Stimulated activated effector memory CD8-positive, alpha-beta T cell treated with anti-CD3 and anti-CD28 coated beads, Interleukin-12 subunit alpha, Interleukin-12 subunit beta, amount 100 ng/mL, for 72 hours (primary cell): ENCODE results near the gene PTCD2.
"Not testable (repeated sequence)": the region's sequence is repeated elsewhere in the genome, so short reads cannot be mapped to it uniquely, and the experiment has no call there.

Experiments used
- ATAC-seq: fragments of 150-1000 bp; cut with Tn5 transposase; 2 replicates; pipeline ENCODE4 v1.10.0; 2021
- DNase-seq, 2 donors: peaks; one replicate each; pipeline ENCODE4 v3.0.0; 2021 to 2022; ENCODE audit warnings: low spot score in 2 of 2
- H3K27ac Mint-ChIP-seq: one replicate; pipeline ENCODE4 v1.8.0; 2022; ENCODE audit warnings: mild to moderate bottlenecking, mixed read lengths
- H3K36me3 Mint-ChIP-seq: one replicate; pipeline ENCODE4 v1.8.0; 2022; ENCODE audit warnings: mild to moderate bottlenecking, mixed read lengths
- H3K4me1 Mint-ChIP-seq: one replicate; pipeline ENCODE4 v1.8.0; 2022; ENCODE audit warnings: mixed read lengths
- H3K4me3 Mint-ChIP-seq: one replicate; pipeline ENCODE4 v1.8.0; 2022; ENCODE audit warnings: mild to moderate bottlenecking, mixed read lengths
- H3K9me3 Mint-ChIP-seq: one replicate; pipeline ENCODE4 v1.8.0; 2022; ENCODE audit warnings: mixed read lengths

The PTCD2 gene

DNA sequence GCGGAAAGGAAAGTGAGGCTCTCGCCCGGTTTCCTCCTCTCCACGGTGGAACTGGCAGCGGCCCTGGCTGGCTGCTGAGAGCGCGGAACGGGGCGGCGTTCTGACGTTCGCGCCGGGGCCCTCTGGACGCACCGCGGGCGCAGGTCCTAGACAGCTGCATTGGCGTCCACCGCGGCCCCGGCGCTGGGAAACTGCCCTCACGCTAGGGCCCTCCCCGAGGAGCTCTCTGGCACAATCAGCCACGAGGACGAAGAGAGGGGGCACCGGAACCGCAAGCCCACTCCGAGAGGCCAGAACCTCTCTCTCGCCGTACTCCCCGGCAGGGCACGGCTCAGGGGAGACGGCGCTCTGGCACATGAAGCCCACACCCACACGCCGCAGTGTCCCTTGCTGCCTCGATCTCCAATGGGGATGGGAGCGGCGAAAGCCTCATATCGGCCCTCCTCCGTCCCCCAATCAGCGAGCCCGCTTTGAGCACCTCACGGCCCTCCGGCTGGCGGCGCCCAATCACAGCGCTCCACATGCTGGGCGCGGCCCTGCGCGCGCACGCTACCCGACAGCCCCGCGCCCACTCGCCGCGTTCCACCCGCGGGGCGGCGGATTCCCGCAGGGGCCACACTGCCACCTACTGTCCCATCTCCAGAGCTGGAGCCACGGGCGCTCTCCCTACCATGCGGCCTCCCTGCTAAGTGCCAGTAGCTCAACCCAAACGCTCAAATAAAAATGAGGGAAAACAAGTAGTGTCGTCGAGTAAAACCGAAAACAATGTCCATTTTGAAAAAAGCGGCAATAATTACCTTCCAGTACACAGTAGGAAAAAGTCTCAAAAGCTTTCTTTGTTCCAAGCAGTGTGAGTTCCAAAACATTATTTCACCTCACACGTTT is 12.0 kb upstream of the PTCD2 start:
- DNase-seq (peak; percentile 90 to 96), ATAC-seq (peak; percentile 99)
- Mint-ChIP-seq H3K36me3 (peaks cover 70% of the 10 kb centered on the region), H3K4me3 (peak overlapping the region; percentile 79), H3K9me3 (no peaks in the 10 kb centered on the region), H3K4me1 (peaks cover 15% of the 10 kb centered on the region), H3K27ac (peak overlapping the region; percentile 87)

DNA sequence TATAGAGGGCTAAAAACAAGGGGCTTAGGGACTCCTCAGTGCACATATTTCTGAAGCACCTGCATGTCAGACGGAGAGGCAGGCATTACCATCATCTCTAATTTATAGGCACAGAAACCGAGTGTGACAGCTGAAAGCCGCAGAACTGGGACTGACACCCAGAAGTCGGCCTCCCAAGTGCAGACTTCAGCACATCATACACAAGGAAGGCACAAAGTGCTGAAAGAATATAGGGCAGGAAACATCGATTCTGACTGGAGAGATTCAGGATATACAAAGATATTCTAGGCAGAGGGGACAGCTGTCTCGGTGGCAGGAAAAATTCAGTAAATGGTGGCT is 11.4 kb upstream of the PTCD2 start:
- peaks cover 15% of the 10 kb centered on the region for H3K4me1 Mint-ChIP-seq
- peaks cover 70% of the 10 kb centered on the region for H3K36me3 Mint-ChIP-seq
- ATAC-seq = no peak
- peak overlapping the region; percentile 87 for H3K27ac Mint-ChIP-seq
- peak overlapping the region; percentile 79 for H3K4me3 Mint-ChIP-seq
- no peaks in the 10 kb centered on the region for H3K9me3 Mint-ChIP-seq
- no peak for DNase-seq

GRCh38 chr5:72313141-72313540 is 7.0 kb upstream of the PTCD2 start:
- peaks cover 13% of the 10 kb centered on the region for H3K4me1 Mint-ChIP-seq
- peak overlapping the region; percentile 21 for H3K27ac Mint-ChIP-seq
- ATAC-seq (no peak), DNase-seq (no peak)
- H3K36me3 Mint-ChIP-seq = peaks cover 92% of the 10 kb centered on the region
- no peaks in the 10 kb centered on the region for H3K9me3 Mint-ChIP-seq
- no peak overlapping the region for H3K4me3 Mint-ChIP-seq

DNA sequence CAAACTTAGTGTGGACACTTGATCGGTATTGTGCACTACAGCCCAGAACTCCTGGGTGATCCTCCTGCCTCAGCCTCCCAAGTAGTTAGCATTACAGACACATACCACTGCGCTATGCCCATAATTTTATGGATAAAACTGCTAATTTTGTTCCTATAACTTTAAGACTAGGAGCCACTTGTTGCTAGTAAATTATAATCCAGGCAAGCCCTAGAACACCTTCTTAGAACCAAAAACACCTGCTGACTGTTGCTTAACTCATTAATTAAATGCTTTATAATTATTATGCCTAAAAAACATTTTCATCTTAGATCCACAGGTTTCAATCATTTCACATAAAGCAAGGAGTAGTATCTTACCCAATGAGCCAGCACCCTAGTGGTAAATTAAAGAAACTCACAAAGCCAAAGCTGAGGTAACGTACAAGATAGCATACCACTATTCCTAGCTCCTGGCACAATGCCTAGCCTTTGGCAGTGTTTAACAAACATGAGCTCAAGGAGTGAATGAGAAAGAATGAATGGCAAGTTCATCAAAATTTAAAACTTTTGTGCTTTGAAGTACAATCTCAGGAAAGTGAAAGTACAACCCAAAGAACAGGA is 5.5 kb upstream of the PTCD2 start:
- no peak for DNase-seq
- Mint-ChIP-seq H3K27ac (no peak overlapping the region), H3K36me3 (peaks cover 85% of the 10 kb centered on the region), H3K9me3 (no peaks in the 10 kb centered on the region), H3K4me3 (no peak overlapping the region), H3K4me1 (peaks cover 16% of the 10 kb centered on the region)
- no peak for ATAC-seq

GRCh38 chr5:72319435-72319975 is 668 bp upstream of the PTCD2 start:
- peak overlapping the region; percentile 96 for H3K27ac Mint-ChIP-seq
- H3K36me3 Mint-ChIP-seq = peaks cover 69% of the 10 kb centered on the region
- peak overlapping the region; percentile 93 for H3K4me3 Mint-ChIP-seq
- ATAC-seq (peak; percentile 1), DNase-seq (peak; percentile 21 to 69)
- H3K4me1 Mint-ChIP-seq = peaks cover 20% of the 10 kb centered on the region
- H3K9me3 Mint-ChIP-seq = not testable (repeated sequence)

DNA sequence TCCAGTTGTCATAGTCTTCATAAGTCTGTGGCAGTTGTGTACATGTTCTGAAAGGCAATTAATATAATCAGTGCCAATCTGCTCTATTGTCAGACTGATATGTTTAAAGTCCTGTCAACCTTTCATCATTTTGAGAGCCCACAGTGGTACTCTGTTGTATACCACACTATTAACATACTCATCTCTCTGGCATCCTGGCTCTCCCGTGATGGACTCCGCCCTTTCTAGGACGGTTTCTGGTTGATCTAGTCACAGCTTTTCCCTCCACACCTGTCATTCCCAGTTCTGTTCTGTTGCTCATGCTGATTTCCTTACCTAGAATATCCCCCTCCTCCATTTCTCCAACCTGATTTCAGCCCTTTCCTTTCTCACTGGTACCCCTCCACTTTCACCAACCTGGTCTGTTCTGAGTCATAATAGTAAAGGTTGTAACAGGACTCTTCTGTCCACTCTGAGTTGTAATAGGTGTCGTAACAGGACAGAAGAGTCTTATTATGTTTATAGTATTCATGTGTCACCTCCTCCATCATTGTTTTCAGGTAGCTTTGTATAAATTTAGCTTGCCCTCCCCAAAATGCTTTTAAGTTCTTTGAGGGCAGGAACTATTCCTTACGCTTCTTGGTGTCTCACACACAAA is 4.1 kb downstream of the PTCD2 start:
- H3K36me3 Mint-ChIP-seq = peaks cover 50% of the 10 kb centered on the region
- peaks cover 6% of the 10 kb centered on the region for H3K4me1 Mint-ChIP-seq
- no peak for ATAC-seq
- no peak overlapping the region for H3K4me3 Mint-ChIP-seq
- no peak for DNase-seq
- H3K9me3 Mint-ChIP-seq = no peaks in the 10 kb centered on the region
- H3K27ac Mint-ChIP-seq = no peak overlapping the region

DNA sequence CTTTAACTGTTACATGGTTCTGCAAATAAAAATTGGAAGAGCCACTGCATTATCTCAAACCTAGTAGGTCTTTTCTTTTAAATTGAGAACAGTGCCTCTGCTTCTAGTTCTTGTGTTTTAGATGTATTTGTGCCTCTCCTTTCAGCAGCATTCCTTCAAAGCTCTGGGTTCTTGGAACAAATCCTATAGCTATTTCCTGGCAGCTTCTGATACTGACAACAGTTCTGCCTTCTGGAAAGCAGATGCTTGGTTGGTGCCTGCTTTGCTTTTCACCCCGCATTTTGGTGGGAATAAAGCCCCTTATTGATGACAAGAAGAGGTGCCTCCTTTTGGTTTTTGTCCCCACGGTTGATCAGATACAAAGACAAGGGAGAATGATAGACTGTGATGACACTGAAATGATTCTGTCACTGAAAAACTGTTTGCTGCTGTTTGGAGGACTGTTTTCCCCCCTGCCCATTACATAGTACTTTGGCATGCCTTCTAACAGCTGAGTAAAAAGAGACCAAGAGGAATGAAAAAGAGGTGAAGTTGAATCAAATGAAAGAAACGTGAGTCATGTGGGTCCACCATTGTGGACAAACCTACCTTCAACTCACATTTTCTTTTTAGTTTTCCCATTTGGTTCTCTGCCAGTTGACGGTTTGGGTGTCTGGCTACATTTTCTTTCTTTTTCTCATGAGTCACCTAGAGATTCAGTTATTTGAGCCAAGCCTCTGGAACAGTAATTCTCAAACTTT is 5.6 kb downstream of the PTCD2 start:
- ATAC-seq = no peak
- no peak for DNase-seq
- no peak overlapping the region for H3K27ac Mint-ChIP-seq
- no peak overlapping the region for H3K4me3 Mint-ChIP-seq
- H3K4me1 Mint-ChIP-seq = peaks cover 6% of the 10 kb centered on the region
- H3K36me3 Mint-ChIP-seq = peaks cover 54% of the 10 kb centered on the region
- no peaks in the 10 kb centered on the region for H3K9me3 Mint-ChIP-seq

DNA sequence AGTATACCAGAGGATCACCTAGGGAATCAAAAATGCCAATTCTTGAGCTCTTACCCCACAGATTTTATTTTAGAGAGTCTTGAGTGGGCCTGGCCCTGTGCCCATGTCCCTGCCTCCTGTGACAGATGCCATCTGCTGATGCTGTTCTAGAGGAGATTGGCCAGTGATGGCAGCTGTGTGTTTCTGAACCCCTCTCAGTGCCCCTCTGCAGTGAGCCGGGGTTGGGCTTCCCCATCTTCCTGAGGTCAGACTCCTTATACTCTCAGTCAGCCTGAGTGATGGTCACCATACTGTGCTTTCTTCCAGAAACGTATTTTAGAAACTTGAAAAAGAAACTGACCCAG is 6.1 kb downstream of the PTCD2 start:
- Mint-ChIP-seq H3K4me1 (peaks cover 6% of the 10 kb centered on the region), H3K27ac (no peak overlapping the region), H3K4me3 (no peak overlapping the region), H3K9me3 (no peaks in the 10 kb centered on the region), H3K36me3 (peaks cover 59% of the 10 kb centered on the region)
- no peak for ATAC-seq
- DNase-seq = no peak

DNA sequence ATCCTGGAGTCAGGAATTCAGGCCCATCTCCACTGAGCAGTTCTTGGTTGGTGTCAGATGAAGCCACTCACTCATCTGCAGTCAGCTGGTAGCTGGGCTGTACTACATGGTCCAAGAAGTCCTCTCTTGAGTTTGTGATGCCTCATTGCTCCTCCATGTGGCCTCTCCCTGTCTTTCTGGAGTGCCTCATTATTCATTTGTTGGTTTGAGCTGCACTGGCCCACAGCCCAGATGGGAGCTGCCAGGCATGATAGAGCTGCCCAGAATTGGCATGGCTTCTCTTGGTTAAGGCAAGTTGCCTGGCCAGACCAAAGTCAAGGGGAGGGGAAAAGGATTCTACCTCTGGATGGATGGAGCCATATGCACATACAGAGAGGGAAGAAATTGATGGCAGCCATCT is 8.0 kb downstream of the PTCD2 start:
- ATAC-seq (no peak), DNase-seq (no peak)
- Mint-ChIP-seq H3K4me3 (no peak overlapping the region), H3K4me1 (peaks cover 6% of the 10 kb centered on the region), H3K27ac (no peak overlapping the region), H3K36me3 (peaks cover 57% of the 10 kb centered on the region), H3K9me3 (no peaks in the 10 kb centered on the region)

DNA sequence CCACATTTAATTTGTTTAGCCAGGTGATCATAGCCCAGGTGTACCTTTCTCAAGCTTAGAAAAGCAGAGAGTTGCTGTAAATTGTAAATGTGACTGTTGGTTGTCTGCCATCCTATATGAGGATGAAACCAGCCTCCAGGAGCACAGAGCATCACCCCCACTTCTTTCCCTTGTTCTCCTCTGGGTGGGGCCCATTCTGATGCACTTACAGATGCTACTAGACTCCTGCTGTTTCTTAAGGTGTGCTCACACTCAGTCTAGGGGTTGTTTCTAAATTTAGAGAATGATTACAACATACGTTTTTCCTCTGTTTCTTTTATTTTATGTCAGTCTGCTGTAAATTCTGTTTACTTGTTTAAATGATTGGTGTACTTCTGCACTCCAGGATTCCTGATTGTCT is 10.5 kb downstream of the PTCD2 start:
- no peak for ATAC-seq
- H3K9me3 Mint-ChIP-seq = no peaks in the 10 kb centered on the region
- H3K4me1 Mint-ChIP-seq = no peaks in the 10 kb centered on the region
- H3K36me3 Mint-ChIP-seq = peaks cover 65% of the 10 kb centered on the region
- no peak overlapping the region for H3K27ac Mint-ChIP-seq
- no peak for DNase-seq
- no peak overlapping the region for H3K4me3 Mint-ChIP-seq

DNA sequence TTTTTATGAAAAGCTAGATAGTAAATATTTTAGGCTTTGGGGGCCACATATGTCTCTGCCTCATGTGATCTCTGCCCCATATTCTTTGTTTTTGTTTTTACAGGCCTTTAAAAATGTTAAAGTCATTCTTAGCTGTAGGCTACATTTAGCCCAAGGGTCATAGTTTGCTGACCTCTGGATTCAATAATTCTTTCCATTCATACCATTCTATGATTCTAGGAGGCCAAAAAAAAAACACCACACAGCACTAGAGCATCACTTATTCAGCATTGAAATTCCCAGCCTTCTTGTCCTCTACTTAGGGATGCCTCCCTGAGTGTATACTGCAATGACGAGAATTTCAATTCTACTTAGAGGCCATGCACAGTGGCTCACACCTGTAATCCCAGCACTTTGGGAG is 17.0 kb downstream of the PTCD2 start:
- no peak overlapping the region for H3K4me3 Mint-ChIP-seq
- DNase-seq (no peak), ATAC-seq (no peak)
- H3K4me1 Mint-ChIP-seq = no peaks in the 10 kb centered on the region
- peaks cover 67% of the 10 kb centered on the region for H3K36me3 Mint-ChIP-seq
- no peak overlapping the region for H3K27ac Mint-ChIP-seq
- H3K9me3 Mint-ChIP-seq = no peaks in the 10 kb centered on the region

GRCh38 chr5:72338689-72339209 is 18.6 kb downstream of the PTCD2 start:
- H3K4me1 Mint-ChIP-seq = no peaks in the 10 kb centered on the region
- no peak overlapping the region for H3K27ac Mint-ChIP-seq
- H3K36me3 Mint-ChIP-seq = peaks cover 69% of the 10 kb centered on the region

GRCh38 chr5:72346398-72346797 is 26.2 kb downstream of the PTCD2 start:
- H3K27ac Mint-ChIP-seq = no peak overlapping the region
- H3K36me3 Mint-ChIP-seq = peaks cover 24% of the 10 kb centered on the region
- no peak overlapping the region for H3K4me3 Mint-ChIP-seq
- peaks cover 13% of the 10 kb centered on the region for H3K4me1 Mint-ChIP-seq
- H3K9me3 Mint-ChIP-seq = no peaks in the 10 kb centered on the region
- DNase-seq = no peak
- ATAC-seq = no peak

More at GRCh38 chr5:72338689-72339209, 18.6 kb downstream of the PTCD2 start:
- Mint-ChIP-seq H3K4me3 (no peak overlapping the region), H3K9me3 (no peaks in the 10 kb centered on the region)
- DNase-seq (no peak), ATAC-seq (no peak)

- peaks cover 13% of the 10 kb centered on the region for H3K4me1 Mint-ChIP-seq
- H3K27ac Mint-ChIP-seq = peak overlapping the region; percentile 11
- H3K4me3 Mint-ChIP-seq = no peak overlapping the region
- ATAC-seq (peak; percentile 94), DNase-seq (peak in 1 of 2 donors; percentile 54)
- peaks cover 24% of the 10 kb centered on the region for H3K36me3 Mint-ChIP-seq
- no peaks in the 10 kb centered on the region for H3K9me3 Mint-ChIP-seq
These were observed 27.7 kb downstream of the PTCD2 start for GRCh38 chr5:72347801-72348308.

GRCh38 chr5:72351376-72351775 is 31.2 kb downstream of the PTCD2 start:
- ATAC-seq = no peak
- H3K9me3 Mint-ChIP-seq = no peaks in the 10 kb centered on the region
- peaks cover 13% of the 10 kb centered on the region for H3K4me1 Mint-ChIP-seq
- no peak overlapping the region for H3K4me3 Mint-ChIP-seq
- peaks cover 8% of the 10 kb centered on the region for H3K36me3 Mint-ChIP-seq
- no peak for DNase-seq
- no peak overlapping the region for H3K27ac Mint-ChIP-seq
